ENCODE results near the gene ARL14.
A peak's percentile ranks its signal among the peaks of the same experiment; 100 is the strongest.

The ARL14 gene

GRCh38 chr3:160684368-160684740 is 7.4 kb downstream of the ARL14 start:
- no peak for DNase-seq (ENCODE audit: low spot score)
- in situ Hi-C loops (cut with MboI; ENCODE audit: low pct_unique_long_range_greater_than_20kb, low sequenced_read_pairs, unreplicated experiment) = loop anchor here (25.0 kb wide), 2 partner anchors 253 to 728 kb away; no protein-coding TSS in a partner anchor
- TF ChIP-seq, protein P1, sequence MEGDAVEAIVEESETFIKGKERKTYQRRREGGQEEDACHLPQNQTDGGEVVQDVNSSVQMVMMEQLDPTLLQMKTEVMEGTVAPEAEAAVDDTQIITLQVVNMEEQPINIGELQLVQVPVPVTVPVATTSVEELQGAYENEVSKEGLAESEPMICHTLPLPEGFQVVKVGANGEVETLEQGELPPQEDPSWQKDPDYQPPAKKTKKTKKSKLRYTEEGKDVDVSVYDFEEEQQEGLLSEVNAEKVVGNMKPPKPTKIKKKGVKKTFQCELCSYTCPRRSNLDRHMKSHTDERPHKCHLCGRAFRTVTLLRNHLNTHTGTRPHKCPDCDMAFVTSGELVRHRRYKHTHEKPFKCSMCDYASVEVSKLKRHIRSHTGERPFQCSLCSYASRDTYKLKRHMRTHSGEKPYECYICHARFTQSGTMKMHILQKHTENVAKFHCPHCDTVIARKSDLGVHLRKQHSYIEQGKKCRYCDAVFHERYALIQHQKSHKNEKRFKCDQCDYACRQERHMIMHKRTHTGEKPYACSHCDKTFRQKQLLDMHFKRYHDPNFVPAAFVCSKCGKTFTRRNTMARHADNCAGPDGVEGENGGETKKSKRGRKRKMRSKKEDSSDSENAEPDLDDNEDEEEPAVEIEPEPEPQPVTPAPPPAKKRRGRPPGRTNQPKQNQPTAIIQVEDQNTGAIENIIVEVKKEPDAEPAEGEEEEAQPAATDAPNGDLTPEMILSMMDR (IDR thresholded peaks at IDR 0.05; ENCODE audit: extremely low read depth, insufficient read depth, missing control alignments) = no peak

- TF ChIP-seq, protein P1 (IDR thresholded peaks at IDR 0.05; ENCODE audit: extremely low read depth, insufficient read depth, missing control alignments) = no peak
- in situ Hi-C loops (cut with MboI; ENCODE audit: low pct_unique_long_range_greater_than_20kb, low sequenced_read_pairs, unreplicated experiment) = loop anchor here (25.0 kb wide), 2 partner anchors 252 to 727 kb away; no protein-coding TSS in a partner anchor
- no peak for DNase-seq (ENCODE audit: low spot score)
Measured at GRCh38 chr3:160685144-160685766, 8.3 kb downstream of the ARL14 start.

- peak; percentile 25 for DNase-seq (ENCODE audit: low spot score)
- TF ChIP-seq, protein P1 (IDR thresholded peaks at IDR 0.05; ENCODE audit: extremely low read depth, insufficient read depth, missing control alignments) = peak; percentile 48
- in situ Hi-C loops (cut with MboI; ENCODE audit: low pct_unique_long_range_greater_than_20kb, low sequenced_read_pairs, unreplicated experiment) = loop anchor here (25.0 kb wide), 2 partner anchors 250 to 725 kb away; no protein-coding TSS in a partner anchor
Measured at GRCh38 chr3:160686955-160687535, 10.1 kb downstream of the ARL14 start.

GRCh38 chr3:160691151-160691550 is 14.2 kb downstream of the ARL14 start:
- TF ChIP-seq, protein P1 (IDR thresholded peaks at IDR 0.05; ENCODE audit: extremely low read depth, insufficient read depth, missing control alignments) = no peak
- DNase-seq (ENCODE audit: low spot score) = no peak
- in situ Hi-C loops (cut with MboI; ENCODE audit: low pct_unique_long_range_greater_than_20kb, low sequenced_read_pairs, unreplicated experiment) = loop anchor here (25.0 kb wide), 2 partner anchors 246 to 721 kb away; no protein-coding TSS in a partner anchor

- in situ Hi-C loops (cut with MboI; ENCODE audit: low pct_unique_long_range_greater_than_20kb, low sequenced_read_pairs, unreplicated experiment) = loop anchor here (25.0 kb wide), 2 partner anchors 245 to 720 kb away; no protein-coding TSS in a partner anchor
- DNase-seq (ENCODE audit: low spot score) = no peak
- TF ChIP-seq, protein P1 (IDR thresholded peaks at IDR 0.05; ENCODE audit: extremely low read depth, insufficient read depth, missing control alignments) = no peak
Measured at GRCh38 chr3:160691962-160692361, 15.0 kb downstream of the ARL14 start.

- DNase-seq (ENCODE audit: low spot score) = no peak
- in situ Hi-C loops (cut with MboI; ENCODE audit: low pct_unique_long_range_greater_than_20kb, low sequenced_read_pairs, unreplicated experiment) = loop anchor here (25.0 kb wide), 2 partner anchors 244 to 719 kb away; no protein-coding TSS in a partner anchor
- TF ChIP-seq, protein P1 (IDR thresholded peaks at IDR 0.05; ENCODE audit: extremely low read depth, insufficient read depth, missing control alignments) = no peak
Measured at GRCh38 chr3:160693191-160693590, 16.2 kb downstream of the ARL14 start.

Measured in GM13977 (cell line).